ENCODE data around the gene IL13.

The IL13 gene

DNA sequence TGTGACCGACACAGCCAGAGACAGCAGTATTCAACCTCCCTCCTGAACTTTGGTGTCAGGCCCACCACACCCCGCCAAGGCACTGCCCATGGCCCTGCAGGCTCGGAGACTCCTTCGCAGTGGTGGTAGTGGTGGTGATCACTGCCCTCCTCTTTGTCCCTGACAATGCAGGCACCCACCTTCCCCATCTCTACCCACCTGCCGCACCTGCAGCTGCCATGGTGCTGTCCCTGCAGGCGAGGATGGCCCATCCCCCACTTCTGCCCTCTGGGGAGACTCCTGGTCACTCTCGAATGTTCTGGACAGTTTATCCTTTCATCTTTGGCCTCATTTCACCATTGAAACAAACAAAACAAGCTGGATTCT is 11.5 kb downstream of the IL13 start:
- no peak for DNase-seq

DNA sequence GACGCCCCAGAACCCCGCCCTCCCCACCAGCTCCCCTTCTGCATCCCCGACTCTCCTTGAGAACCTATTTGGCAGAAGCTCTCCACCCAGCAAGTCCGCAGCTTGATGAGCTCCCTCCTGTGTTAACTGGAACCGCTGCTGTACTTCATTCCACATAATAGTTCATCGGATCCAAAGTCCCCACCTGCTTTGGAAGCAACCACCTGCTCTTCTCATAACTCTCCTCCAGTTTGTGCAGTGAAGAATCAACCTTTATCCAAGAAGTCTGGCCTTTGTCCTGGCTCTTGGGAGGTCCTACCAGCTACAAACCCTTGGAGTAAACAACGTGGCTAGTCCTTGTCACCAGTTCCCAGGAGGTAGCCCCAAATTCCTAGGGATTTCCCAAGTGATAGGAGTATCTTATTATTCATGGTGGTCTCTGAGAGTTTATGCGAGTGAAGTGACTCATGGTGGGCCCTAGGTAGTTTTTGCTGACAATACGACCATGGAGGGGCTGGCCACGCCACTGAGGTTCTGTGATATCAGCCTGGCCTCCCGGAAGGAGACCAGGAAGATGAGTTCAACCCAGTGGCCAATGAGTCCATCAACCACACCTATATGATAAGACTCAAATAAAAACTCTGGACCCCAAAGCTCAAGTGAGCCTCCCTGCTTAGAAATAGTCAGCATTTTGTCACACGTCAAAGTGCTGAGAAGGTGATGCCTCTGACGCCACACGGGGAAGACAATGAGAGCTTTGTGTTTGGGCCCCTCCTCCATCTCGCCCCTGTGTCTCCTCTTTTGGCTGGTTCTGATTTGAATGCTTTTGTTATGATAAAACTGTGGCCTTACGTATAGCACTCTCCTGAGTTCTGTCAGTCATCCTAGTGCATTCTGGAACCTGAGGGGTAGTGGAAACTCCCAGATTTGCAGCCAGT is 12.3 kb downstream of the IL13 start:
- DNase-seq = no peak

DNA sequence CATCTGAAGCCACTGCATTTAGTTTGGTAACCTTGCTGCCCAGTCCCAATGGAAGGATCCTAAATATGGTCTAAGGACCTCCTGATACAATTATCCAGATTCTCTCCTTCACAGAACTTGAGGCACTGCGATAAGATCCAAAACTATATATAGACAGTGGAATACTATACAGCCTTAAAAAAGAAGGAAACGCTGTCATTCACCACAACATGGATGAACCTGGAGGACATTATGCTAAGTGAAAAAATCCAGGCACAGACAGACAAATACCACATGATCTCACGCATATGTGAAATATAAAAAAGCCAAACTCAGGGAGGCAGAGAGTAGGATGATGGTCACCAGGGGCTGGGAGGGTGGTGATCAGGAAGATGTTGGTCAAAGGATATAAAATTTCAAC is 13.0 kb downstream of the IL13 start:
- DNase-seq = no peak

GRCh38 chr5:132673488-132673887 is 15.5 kb downstream of the IL13 start:
- DNase-seq = no peak

DNA sequence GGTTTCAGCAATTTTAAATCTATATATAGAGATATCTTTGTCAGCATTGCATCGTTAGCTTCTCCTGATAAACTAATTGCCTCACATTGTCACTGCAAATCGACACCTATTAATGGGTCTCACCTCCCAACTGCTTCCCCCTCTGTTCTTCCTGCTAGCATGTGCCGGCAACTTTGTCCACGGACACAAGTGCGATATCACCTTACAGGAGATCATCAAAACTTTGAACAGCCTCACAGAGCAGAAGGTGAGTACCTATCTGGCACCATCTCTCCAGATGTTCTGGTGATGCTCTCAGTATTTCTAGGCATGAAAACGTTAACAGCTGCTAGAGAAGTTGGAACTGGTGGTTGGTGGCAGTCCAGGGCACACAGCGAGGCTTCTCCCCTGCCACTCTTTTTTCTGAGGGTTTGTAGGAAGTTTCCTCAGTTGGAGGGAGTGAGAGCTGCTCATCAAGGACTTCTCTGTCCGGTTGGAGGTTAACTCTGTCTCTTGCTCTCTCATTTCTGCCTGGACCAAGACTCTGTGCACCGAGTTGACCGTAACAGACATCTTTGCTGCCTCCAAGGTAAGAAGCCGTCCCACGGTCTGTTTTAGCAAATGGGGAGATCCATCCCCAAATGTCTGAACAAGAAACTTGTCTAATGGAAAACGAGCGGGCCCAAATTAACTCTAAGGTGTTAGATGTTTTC is 16.1 kb downstream of the IL13 start, which contains the start of gene IL4:
IL4 (plus strand) TSS at position 51 of the 692 bp plus-strand sequence; CDS start at position 113, 62 bp downstream.
- DNase-seq = no peak

DNA sequence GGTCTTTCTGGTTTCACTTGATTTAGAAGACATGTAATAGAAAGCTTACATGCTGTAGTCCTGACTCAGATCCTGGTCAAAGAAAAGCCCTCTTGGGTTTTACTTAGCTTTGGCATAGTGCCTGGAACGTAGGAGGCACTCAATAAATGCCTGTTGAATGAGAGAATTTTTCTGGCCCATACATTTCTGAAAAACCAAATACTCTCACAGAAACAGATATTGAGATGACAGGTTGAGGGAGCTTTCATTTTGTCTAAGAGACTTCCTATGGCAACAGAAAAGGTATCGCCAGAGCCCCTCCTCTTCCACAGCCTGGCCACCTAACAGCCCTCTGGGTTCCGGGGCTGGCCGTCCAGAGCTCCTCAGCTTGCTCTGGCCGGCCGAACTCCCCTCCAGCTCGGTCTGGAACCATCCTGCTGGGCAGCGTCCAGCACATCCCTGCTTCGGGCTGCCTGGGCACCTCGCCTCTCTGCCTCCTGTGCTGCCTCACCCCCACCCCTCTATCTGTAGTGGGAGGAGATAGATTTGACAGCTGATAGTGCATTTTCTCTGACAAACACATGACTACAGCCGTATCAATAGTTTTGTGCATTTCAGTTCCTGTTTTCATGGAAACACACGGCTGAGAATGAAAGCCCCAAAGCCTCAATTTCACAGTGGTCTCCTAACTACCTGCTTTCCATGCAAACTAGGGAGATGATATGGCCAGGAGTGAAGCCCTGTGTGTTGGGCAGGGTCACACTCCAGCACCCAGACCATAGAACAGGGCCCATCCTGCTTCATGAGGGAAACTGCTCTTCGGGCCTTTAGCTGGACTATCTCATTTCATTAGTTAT is 16.9 kb downstream of the IL13 start:
- no peak for DNase-seq

DNA sequence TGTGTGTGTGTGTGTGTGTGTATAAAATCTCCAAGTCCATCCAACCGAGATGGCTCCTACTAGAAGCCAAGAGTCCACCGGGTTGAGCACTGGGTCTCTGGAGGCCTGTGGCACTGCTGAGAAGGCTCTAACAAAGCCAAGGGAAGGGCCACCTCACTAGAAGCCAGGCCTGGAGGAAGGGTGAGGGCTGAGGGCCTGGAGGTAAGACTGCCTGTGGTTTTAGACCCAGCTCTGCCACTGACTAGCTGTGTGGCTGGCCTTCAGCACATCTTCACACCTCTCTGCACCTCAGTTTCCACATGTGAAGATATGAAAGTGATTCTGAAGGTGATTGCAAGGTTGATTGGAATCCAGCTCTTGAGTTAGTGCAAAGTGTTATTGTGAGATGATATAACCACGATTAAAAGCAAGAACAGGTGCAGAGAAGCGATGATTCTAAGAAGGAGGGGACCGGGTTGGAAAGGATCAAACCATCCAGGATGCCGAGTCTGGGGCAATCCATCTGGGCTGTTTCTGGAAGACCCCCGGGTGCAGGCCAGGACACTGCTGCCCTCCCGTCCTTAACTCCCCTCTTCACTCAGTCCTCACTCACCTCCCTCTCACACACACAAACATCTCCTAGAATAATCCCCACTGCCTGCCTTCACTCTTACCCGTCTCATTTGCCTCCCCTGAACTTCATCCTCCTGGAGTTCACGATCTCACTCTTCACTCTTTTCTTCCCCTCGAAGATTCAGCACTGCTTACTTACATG is 18.1 kb downstream of the IL13 start:
- no peak for DNase-seq

DNA sequence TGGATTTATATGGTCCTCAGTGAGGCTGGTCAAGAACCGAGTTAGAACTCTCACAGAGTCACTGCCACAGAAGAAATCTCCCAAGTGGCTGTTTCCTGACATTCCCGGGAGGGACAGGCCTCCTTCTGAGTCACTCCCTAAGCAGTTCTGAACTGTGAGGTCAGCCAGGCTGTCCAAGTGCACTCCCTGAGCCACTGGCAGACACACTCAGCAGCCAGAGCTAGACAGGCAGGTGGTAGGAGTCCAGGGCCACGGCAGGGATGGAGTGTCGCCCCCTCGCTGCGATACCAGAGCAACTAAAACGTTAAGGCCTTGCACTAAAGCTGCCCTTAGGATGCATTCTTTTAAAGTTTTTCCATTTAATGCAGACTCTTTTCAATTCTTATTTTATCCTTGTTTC is 19.2 kb downstream of the IL13 start:
- DNase-seq = no peak

DNA sequence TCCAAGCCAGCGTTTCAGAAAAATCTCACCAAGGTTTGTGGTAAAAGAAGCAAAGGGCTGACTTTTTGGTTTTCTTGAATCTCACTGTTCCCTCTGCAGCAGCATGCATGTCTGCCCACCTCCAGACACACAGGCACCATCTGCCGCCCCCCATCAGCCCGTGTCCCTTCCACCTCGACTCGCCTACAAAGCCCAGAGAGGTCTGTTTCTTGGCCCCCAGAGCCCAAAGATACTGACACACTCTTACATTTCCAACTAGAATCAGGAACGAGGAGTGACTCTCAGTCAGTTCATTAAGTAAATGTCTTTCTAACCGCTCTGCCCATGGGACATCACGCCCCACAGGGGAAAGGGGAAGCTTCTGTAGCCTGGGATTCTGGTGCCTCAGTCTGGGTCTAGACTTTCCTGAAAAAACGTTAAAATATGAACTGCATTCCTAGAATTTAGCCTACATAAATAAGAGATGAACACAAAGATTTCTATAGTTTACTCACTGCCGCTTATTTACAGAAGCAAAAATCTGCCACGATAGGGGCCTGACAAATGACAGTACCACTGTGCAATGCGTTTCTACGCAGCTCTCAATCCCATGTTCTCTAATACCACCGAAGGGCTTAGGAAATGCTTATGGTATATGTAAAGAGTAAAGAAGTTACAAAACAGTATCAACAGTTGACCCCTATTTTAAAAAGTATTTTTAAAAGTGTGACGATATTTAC is 19.9 kb downstream of the IL13 start:
- DNase-seq = no peak

- no peak for DNase-seq
These were observed 20.8 kb downstream of the IL13 start for GRCh38 chr5:132678735-132679134.

- DNase-seq = no peak
These were observed 21.2 kb downstream of the IL13 start for GRCh38 chr5:132679166-132679565.

DNA sequence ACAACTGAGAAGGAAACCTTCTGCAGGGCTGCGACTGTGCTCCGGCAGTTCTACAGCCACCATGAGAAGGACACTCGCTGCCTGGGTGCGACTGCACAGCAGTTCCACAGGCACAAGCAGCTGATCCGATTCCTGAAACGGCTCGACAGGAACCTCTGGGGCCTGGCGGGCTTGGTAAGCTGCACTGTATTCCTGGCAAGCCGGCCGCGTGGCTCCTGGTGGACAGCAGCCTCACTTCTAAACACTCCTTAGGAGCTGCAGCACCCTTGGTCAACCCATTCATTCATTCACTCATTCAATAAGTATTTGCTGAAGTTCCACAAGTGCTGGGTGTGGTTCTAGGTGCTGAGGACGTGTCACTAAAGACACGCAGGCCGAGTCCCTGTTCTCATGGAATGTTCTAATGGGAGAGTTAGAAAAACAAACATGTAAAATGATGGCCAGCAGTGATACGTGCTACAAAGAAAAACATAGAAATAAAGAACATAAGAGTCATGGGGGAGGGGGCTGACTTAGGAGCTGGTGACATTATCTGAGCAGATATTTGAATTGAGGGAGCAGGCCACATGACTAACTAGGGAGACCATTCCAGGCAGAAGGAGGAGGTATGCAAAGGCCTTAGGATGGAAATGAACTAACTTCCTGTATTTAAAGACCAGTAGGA is 21.9 kb downstream of the IL13 start:
- no peak for DNase-seq

DNA sequence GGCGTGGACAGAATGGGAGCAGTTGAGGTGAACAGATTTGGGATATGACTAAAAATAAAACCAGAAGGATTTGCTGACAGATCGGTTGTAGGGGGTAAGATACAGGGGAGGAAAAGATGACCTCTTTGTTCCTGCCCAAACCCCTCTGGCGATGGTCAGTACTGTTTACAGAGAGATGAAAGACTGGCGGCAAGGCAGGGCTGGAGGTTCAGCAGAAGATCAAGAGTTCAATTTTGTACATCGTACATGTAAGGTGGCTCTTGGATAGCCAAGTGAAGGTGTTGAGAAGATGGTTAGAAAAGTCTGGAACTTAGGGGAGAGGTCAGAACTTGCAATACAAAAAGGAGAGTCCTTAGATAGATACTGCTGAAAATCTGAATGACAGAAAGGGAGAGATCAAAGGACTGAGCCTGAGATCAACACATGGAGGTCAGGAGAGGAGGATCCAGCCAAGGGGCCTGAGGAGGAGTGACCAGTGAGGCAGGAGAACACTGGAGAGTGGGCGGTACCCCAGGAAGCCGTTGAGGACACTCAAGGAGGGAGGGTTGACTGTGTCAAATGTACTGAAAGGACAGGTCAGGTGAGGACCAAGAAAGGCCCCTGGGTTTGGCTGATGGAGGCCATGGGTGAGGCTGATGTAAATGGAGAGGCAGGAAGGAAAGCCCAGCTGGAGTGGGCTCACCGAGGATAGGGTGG is 23.0 kb downstream of the IL13 start:
- no peak for DNase-seq

GRCh38 chr5:132681476-132681831 is 23.5 kb downstream of the IL13 start:
- DNase-seq = no peak

DNA sequence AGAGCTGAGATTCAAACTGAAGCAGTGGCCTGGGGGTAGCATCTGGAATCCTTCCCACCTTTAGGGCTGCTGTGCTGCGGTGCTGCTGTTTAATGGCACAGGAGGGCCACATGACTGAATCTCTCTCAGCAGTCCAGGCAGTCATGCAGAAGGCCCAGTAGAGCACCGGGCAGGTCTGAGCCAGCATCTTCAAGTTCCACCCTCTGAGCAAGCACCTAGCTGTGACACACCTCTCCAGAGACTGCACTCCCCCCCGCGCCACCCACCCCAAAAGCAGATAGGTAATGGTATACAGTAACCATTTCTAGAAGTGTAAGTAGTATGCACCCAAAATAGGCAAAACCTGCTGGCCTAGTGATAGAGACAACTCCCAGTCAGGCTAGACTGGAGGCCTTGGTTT is 24.0 kb downstream of the IL13 start:
- no peak for DNase-seq

DNA sequence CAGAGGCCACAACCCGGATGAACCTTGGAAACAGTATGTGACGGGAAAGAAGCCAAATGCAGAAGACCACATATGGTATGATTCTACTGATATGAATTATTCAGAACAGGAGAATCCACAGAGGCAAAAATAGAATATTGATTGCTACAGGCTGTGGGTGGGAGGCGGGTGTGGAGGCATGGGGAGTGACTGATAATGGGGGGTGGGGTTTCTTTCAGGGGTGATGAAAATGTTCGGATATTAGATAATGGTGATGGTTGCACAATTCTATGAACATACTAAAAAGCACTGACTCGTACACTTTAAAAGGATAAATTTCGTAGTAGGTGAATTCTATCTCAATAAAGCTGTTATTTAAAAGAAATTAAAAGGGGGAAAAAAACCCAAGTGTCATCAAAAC is 26.5 kb downstream of the IL13 start:
- no peak for DNase-seq

DNA sequence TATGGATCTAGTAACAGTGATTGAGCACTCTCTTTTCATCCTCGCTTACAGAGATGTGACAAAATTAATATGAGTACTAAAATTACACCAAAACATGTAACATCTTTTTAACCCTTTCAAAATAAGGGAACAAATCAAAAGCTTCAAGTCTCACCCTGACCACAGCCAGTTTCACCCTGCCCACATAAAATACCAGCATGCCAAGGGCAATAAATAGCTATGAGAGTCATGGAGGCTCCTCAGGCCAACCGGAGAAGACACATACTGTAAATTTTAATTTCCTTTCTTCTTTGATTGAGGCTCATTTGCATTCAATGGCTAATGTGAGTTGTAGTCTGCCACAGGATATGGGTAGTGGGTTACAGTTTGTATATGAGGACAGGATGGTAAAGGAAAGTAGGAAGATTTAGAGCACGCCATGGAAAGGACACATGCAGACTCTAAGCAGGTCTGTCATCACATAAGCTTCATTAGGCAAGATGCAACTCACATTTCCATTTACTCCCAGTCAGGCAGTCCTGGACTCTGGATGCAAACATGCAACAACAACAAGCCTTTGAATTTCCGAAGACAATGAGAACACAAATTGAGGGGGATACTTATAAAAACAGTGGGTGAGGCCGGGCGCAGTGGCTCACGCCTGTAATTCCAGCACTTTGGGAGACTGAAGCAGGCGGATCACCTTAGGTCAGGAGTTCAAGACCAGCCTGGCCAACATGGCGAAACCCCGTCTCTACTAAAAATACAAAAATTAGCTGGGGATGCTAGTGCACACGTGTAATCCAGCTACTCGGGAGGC is 27.1 kb downstream of the IL13 start:
- no peak for DNase-seq

GRCh38 chr5:132686193-132686592 is 28.2 kb downstream of the IL13 start:
- no peak for DNase-seq
